GM19043 (cell line): ENCODE results near the gene RUFY3.
"Not testable (repeated sequence)": the region's sequence is repeated elsewhere in the genome, so short reads cannot be mapped to it uniquely, and the experiment has no call there.

Experiments
- ATAC-seq: cut with Tn5 transposase; IDR thresholded peaks from one replicate; pipeline ENCODE4 v1.9.1; 2021; ENCODE audit warnings: low read depth; ENCODE audit not compliant: unreplicated experiment

RUFY3 gene

GRCh38 chr4:70734168-70734954, 12.6 kb downstream of the RUFY3 start:
- peak; percentile 87 for ATAC-seq

GRCh38 chr4:70734971-70735370, 13.2 kb downstream of the RUFY3 start:
- no peak for ATAC-seq

- ATAC-seq = not testable (repeated sequence)
These were observed 14.2 kb downstream of the RUFY3 start for GRCh38 chr4:70735915-70736314.

GRCh38 chr4:70737006-70737405, 15.2 kb downstream of the RUFY3 start:
- ATAC-seq = no peak

- no peak for ATAC-seq
These were observed 15.6 kb downstream of the RUFY3 start for GRCh38 chr4:70737409-70737808.

- no peak for ATAC-seq
These were observed 18.0 kb downstream of the RUFY3 start for GRCh38 chr4:70739496-70740337.

- ATAC-seq = no peak
These were observed 20.3 kb downstream of the RUFY3 start for GRCh38 chr4:70741867-70742658.

- ATAC-seq = no peak
These were observed 22.0 kb downstream of the RUFY3 start for GRCh38 chr4:70743731-70744130.

GRCh38 chr4:70746179-70746839, 24.5 kb downstream of the RUFY3 start:
- no peak for ATAC-seq

GRCh38 chr4:70747874-70748273, 26.1 kb downstream of the RUFY3 start:
- ATAC-seq = no peak

- peak; percentile 59 for ATAC-seq
These were observed 27.5 kb downstream of the RUFY3 start for GRCh38 chr4:70749313-70749712.

- no peak for ATAC-seq
These were observed 30.5 kb downstream of the RUFY3 start for GRCh38 chr4:70752236-70752635.

GRCh38 chr4:70753630-70754029, 31.9 kb downstream of the RUFY3 start:
- ATAC-seq = no peak

- peak; percentile 76 for ATAC-seq
These were observed 32.7 kb downstream of the RUFY3 start for GRCh38 chr4:70754470-70754869.

- ATAC-seq = peak; percentile 15
These were observed 33.4 kb downstream of the RUFY3 start for GRCh38 chr4:70754990-70755688.

GRCh38 chr4:70759126-70759525, 37.4 kb downstream of the RUFY3 start:
- no peak for ATAC-seq

GRCh38 chr4:70759627-70760026, 37.9 kb downstream of the RUFY3 start:
- ATAC-seq = no peak

GRCh38 chr4:70760662-70761061, 38.9 kb downstream of the RUFY3 start:
- ATAC-seq = no peak

- ATAC-seq = no peak
These were observed 39.6 kb downstream of the RUFY3 start for GRCh38 chr4:70761276-70761816.

GRCh38 chr4:70765368-70765767, 43.6 kb downstream of the RUFY3 start:
- ATAC-seq = no peak
